SK-N-SH (cell line): ENCODE measurements around the gene SELENOV. TPM values are rescaled to one million over a fixed set of nuclear protein-coding genes. Genes with fewer than 3 reads are reported as not detected.

Source experiments
- CTCF ChIA-PET: fragments of 300-600, 350-600 bp; formaldehyde crosslinking; extraction: SDS; loops from one replicate; lab custom pipeline; 2021; lab: Yijun Ruan, JAX
- POLR2A ChIA-PET: fragments of 350-600 bp; sonication (Branson Sonifier 250); formaldehyde crosslinking; extraction: SDS; loops from one replicate; lab custom pipeline; 2020; ENCODE audit warnings: antibody characterized with exemption, inconsistent platforms; lab: Yijun Ruan, JAX
- DNase-seq: peaks from one replicate; pipeline ENCODE4 v3.0.0; 2012
- H2AFZ ChIP-seq: fragments of 200-600 bp; sonication (generic); 2 replicates; pipeline ENCODE4 v1.8.1; 2016; ENCODE audit warnings: antibody characterized with exemption, mild to moderate bottlenecking, low read depth
- H3F3A ChIP-seq: fragments of 200-600 bp; sonication (generic); replicated peaks from 2 replicates; pipeline ENCODE3; 2016; ENCODE audit warnings: antibody characterized with exemption, mild to moderate bottlenecking; ENCODE audit not compliant: insufficient read depth
- H3K27ac ChIP-seq, 2 experiments: fragments of 200-500 bp in 1 of 2; fragments of 200-600 bp in 1 of 2; sonication (Bioruptor generic) in 1 of 2; sonication (generic), shearing (Covaris generic) in 1 of 2; 2 replicates each; pipeline versions ENCODE4 v1.5.1 to v1.6.1; 2014 to 2016; ENCODE audit warnings: low read depth in 2 of 2, inconsistent platforms in 1 of 2, low read length in 1 of 2, mild to moderate bottlenecking in 1 of 2, mixed read lengths in 1 of 2
- H3K27me3 ChIP-seq: fragments of 200-600 bp; sonication (generic), shearing (Covaris generic); 2 replicates; pipeline ENCODE4 v1.6.1; 2016; ENCODE audit warnings: mixed run types; ENCODE audit not compliant: insufficient read depth
- H3K36me3 ChIP-seq, 2 experiments: fragments of 200-500 bp in 1 of 2; fragments of 200-600 bp in 1 of 2; sonication (Bioruptor generic) in 1 of 2; sonication (generic) in 1 of 2; replicated peaks in 1 of 2; 2 replicates each; pipeline versions ENCODE3 to v1.5.1; 2014 to 2016; ENCODE audit warnings: low read length in 1 of 2, mild to moderate bottlenecking in 1 of 2; ENCODE audit not compliant: insufficient read depth in 2 of 2, control insufficient read depth in 1 of 2
- H3K4me1 ChIP-seq, 2 experiments: fragments of 200-500 bp in 1 of 2; fragments of 200-600 bp in 1 of 2; sonication (Bioruptor generic) in 1 of 2; sonication (generic), shearing (Covaris generic) in 1 of 2; 2 replicates each; pipeline versions ENCODE4 v1.5.1 to v1.6.1; 2014 to 2016; ENCODE audit warnings: low read depth in 1 of 2, low read length in 1 of 2, mixed run types in 1 of 2; ENCODE audit not compliant: insufficient read depth in 2 of 2, control insufficient read depth in 1 of 2
- H3K4me2 ChIP-seq: fragments of 200-600 bp; sonication (generic), shearing (Covaris generic); 2 replicates; pipeline ENCODE4 v1.6.1; 2017; ENCODE audit warnings: mixed run types
- H3K4me3 ChIP-seq, 2 experiments: fragments of 200-500 bp in 1 of 2; fragments of 200-600 bp in 1 of 2; sonication (Bioruptor generic) in 1 of 2; sonication (generic), shearing (Covaris generic) in 1 of 2; 2 replicates each; pipeline versions ENCODE4 v1.5.1 to v1.8.1; 2014 to 2016; ENCODE audit warnings: low read depth in 2 of 2, inconsistent platforms in 1 of 2, low read length in 1 of 2, mild to moderate bottlenecking in 1 of 2, mixed read lengths in 1 of 2, moderate library complexity in 1 of 2
- H3K79me2 ChIP-seq: fragments of 200-600 bp; sonication (generic); 2 replicates; pipeline ENCODE4 v1.8.1; 2017; ENCODE audit warnings: mild to moderate bottlenecking; ENCODE audit not compliant: insufficient read depth
- H3K9ac ChIP-seq: fragments of 200-600 bp; sonication (generic); 2 replicates; pipeline ENCODE4 v1.6.1; 2017; ENCODE audit warnings: mixed run types
- H3K9me2 ChIP-seq: fragments of 200-600 bp; sonication (generic); 2 replicates; pipeline ENCODE4 v1.6.1; 2017; ENCODE audit warnings: mixed run types
- H3K9me3 ChIP-seq: fragments of 200-600 bp; sonication (generic); 2 replicates; pipeline ENCODE4 v1.6.1; 2017; ENCODE audit warnings: mixed run types, mild to moderate bottlenecking, moderate library complexity
- H4K20me1 ChIP-seq: fragments of 200-600 bp; sonication (generic); 2 replicates; pipeline ENCODE4 v1.6.1; 2017; ENCODE audit warnings: mild to moderate bottlenecking, mixed run types; ENCODE audit not compliant: insufficient read depth
- CHD2 ChIP-seq: fragments of 150-350 bp; IDR thresholded peaks from 2 replicates; pipeline ENCODE4 v1.6.1; 2018; ENCODE audit warnings: low read length; ENCODE audit not compliant: partially characterized antibody
- ELF1 ChIP-seq: IDR thresholded peaks from 2 replicates; pipeline ENCODE4 v1.4.0; 2012
- EZH2phosphoT487 ChIP-seq: fragments of 200-600 bp; sonication (generic); IDR thresholded peaks from 2 replicates; pipeline ENCODE4 v1.6.1; 2017; ENCODE audit warnings: low read depth, mixed run types, mild to moderate bottlenecking, antibody characterized with exemption, moderate library complexity, borderline replicate concordance
- FOSL2 ChIP-seq: IDR thresholded peaks from 2 replicates; pipeline ENCODE4 v1.4.0; 2012; ENCODE audit warnings: low read depth, mild to moderate bottlenecking, moderate library complexity, borderline replicate concordance
- FOXJ3 ChIP-seq: sonication (generic); formaldehyde crosslinking; IDR thresholded peaks from 2 replicates; pipeline ENCODE4 v1.5.1; 2020; ENCODE audit warnings: mild to moderate bottlenecking, missing genetic modification reagents
- FOXM1 ChIP-seq: IDR thresholded peaks from 2 replicates; pipeline ENCODE4 v1.4.0; 2012; ENCODE audit warnings: low read depth, mild to moderate bottlenecking
- GATA2 ChIP-seq: sonication (generic); formaldehyde crosslinking; IDR thresholded peaks from 2 replicates; pipeline ENCODE4 v1.5.0; 2020; ENCODE audit warnings: mild to moderate bottlenecking, missing genetic modification reagents
- JUND ChIP-seq: IDR thresholded peaks from 2 replicates; pipeline ENCODE4 v1.4.0; 2012
- MEF2A ChIP-seq: IDR thresholded peaks from 2 replicates; pipeline ENCODE4 v1.4.0; 2012; ENCODE audit warnings: low read depth, borderline replicate concordance
- MXI1 ChIP-seq: IDR thresholded peaks from 2 replicates; pipeline ENCODE4 v1.6.1; 2012; ENCODE audit warnings: mild to moderate bottlenecking, low read depth, low read length, improper control_type of control experiment
- NRF1 ChIP-seq: IDR thresholded peaks from 2 replicates; pipeline ENCODE4 v1.6.1; 2012; ENCODE audit warnings: low read depth, mild to moderate bottlenecking, low read length
- POLR2AphosphoS5 ChIP-seq: IDR thresholded peaks from 2 replicates; pipeline ENCODE4 v1.6.1; 2012; ENCODE audit warnings: low read depth, low read length
- RAD21 ChIP-seq: IDR thresholded peaks from 2 replicates; pipeline ENCODE4 v1.6.1; 2012; ENCODE audit warnings: mild to moderate bottlenecking, low read length
- RFX5 ChIP-seq: IDR thresholded peaks from 2 replicates; pipeline ENCODE4 v1.6.1; 2012; ENCODE audit warnings: mild to moderate bottlenecking, improper control_type of control experiment, low read length
- RXRA ChIP-seq: IDR thresholded peaks from 2 replicates; pipeline ENCODE4 v1.4.0; 2012; ENCODE audit warnings: low read depth, mild to moderate bottlenecking, borderline replicate concordance
- SIN3A ChIP-seq: IDR thresholded peaks from 2 replicates; pipeline ENCODE4 v1.6.1; 2012; ENCODE audit warnings: low read depth, mild to moderate bottlenecking, low read length, moderate library complexity, borderline replicate concordance
- TAF1 ChIP-seq: IDR thresholded peaks from 2 replicates; pipeline ENCODE4 v1.6.1; 2012; ENCODE audit warnings: low read depth, mild to moderate bottlenecking, low read length, moderate library complexity, borderline replicate concordance
- TCF12 ChIP-seq: IDR thresholded peaks from 2 replicates; pipeline ENCODE4 v1.4.0; 2012
- TEAD4 ChIP-seq: IDR thresholded peaks from 2 replicates; pipeline ENCODE4 v1.4.0; 2012; ENCODE audit warnings: mild to moderate bottlenecking, borderline replicate concordance; ENCODE audit not compliant: insufficient read depth
- YY1 ChIP-seq: IDR thresholded peaks from 2 replicates; pipeline ENCODE4 v1.4.0; 2012; ENCODE audit warnings: low read depth, mild to moderate bottlenecking
- WGBS: methylation state at CpG from one replicate; pipeline ENCODE4 v1.1.6; 2017; ENCODE audit warnings: low lambda C conversion rate; 5-methylcytosine and 5-hydroxymethylcytosine counted together
- polyA plus RNA-seq, 3 experiments: library from polyadenylated mRNA; depleted of rRNA; stranded (reverse); fragments of >200 nt; gene quantifications; 2 replicates each; pipeline ENCODE4 v1.2.3, GENCODE V29; 2012
- TF ChIP-seq, protein P1 (sequence below): IDR thresholded peaks from 2 replicates; pipeline ENCODE4; 2012
- TF ChIP-seq, protein P2 (sequence below): fragments of 150-350 bp; IDR thresholded peaks from 2 replicates; pipeline ENCODE4 v1.6.1; 2017; ENCODE audit warnings: antibody characterized with exemption, low read length, low read depth, borderline replicate concordance
- TF ChIP-seq, protein P3 (sequence below): fragments of 200-600 bp; sonication (generic); IDR thresholded peaks from 2 replicates; pipeline ENCODE4 v1.6.1; 2017; ENCODE audit warnings: antibody characterized with exemption, mild to moderate bottlenecking, moderate library complexity
- TF ChIP-seq, protein P4 (sequence below): IDR thresholded peaks from 2 replicates; pipeline ENCODE4 v1.4.0; 2012; ENCODE audit warnings: low read depth

SELENOV gene
- polyA plus RNA-seq, 1 of the 3 experiments (the other 2 are of a cell fraction): 0.08 TPM

DNA sequence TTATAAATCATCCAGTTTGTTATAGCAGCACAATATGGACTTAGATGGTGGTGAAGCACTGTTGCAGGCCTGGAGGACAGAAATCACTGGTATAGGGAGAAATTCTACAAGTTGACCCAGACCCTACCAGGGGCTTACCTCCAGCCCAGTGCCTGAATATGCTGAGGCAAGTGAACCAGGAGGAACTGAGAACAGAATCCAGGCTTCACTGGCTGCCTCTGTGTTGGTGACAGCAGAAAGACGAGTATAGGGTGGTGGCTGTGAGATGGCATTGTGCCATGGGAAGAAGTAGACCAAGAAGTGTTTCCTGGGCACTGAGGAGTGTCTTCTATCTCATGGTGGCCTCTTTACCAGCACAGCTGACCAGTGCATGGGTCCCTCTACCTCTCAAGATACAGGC lies 40.9 kb downstream of the SELENOV start (continued):
- TF ChIP-seq, protein P1, sequence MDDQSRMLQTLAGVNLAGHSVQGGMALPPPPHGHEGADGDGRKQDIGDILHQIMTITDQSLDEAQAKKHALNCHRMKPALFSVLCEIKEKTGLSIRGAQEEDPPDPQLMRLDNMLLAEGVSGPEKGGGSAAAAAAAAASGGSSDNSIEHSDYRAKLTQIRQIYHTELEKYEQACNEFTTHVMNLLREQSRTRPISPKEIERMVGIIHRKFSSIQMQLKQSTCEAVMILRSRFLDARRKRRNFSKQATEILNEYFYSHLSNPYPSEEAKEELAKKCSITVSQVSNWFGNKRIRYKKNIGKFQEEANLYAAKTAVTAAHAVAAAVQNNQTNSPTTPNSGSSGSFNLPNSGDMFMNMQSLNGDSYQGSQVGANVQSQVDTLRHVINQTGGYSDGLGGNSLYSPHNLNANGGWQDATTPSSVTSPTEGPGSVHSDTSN: no peak
- TF ChIP-seq GATA2 (no peak), RFX5 (no peak), SIN3A (no peak), RXRA (no peak), TCF12 (no peak), EZH2phosphoT487 (no peak), POLR2AphosphoS5 (no peak), YY1 (no peak), FOSL2 (no peak)
- TF ChIP-seq, protein P2, sequence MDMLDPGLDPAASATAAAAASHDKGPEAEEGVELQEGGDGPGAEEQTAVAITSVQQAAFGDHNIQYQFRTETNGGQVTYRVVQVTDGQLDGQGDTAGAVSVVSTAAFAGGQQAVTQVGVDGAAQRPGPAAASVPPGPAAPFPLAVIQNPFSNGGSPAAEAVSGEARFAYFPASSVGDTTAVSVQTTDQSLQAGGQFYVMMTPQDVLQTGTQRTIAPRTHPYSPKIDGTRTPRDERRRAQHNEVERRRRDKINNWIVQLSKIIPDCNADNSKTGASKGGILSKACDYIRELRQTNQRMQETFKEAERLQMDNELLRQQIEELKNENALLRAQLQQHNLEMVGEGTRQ: no peak

DNA sequence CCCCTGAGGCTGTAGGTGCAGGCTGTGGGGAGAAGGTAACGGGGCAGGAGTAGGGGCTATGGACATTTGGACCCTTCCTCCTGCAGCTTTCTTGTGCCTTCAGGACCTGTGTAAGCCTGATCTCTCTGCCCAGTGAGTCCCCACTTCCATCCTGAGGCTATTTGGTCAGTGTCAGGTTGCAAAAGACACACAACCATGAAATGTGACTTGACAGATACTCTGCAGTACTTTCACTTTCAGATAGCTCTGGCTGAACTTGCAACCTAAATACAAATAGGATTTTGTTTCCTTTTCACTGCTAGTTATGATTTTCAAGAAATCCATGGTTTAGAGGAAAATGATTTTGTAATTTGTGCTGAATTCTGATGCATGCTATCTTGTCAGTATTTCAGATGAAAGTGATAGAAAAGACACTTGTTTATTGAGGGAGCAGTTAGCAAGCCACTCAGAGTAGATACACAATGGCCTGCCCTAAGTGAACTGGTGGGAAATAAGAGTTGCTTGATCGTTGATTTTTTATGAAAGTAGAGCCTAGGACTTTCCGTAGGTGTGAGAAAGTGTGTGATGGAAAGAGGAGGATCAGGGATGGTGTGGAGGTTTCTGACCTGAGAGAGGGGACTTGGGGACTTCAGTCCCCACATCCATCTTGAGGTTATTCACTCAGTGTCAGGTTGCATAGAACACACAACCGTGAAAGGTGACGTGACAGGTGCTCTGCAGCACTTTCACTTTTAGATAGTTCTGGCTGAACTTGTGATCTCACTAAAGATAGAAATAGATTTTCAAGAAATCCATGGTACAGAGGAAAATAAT lies 43.1 kb downstream of the SELENOV start:
- H3K36me3 ChIP-seq: no peaks in the 10 kb centered on the region
- TF ChIP-seq MEF2A (no peak), FOXM1 (no peak), ELF1 (no peak), JUND (no peak), TEAD4 (no peak), FOXJ3 (CRISPR knock-in tag) (no peak), RFX5 (no peak), GATA2 (no peak), TAF1 (no peak), NRF1 (no peak), RAD21 (no peak), CHD2 (no peak), MXI1 (no peak), EZH2phosphoT487 (no peak), POLR2AphosphoS5 (no peak)
- TF ChIP-seq, protein P3, sequence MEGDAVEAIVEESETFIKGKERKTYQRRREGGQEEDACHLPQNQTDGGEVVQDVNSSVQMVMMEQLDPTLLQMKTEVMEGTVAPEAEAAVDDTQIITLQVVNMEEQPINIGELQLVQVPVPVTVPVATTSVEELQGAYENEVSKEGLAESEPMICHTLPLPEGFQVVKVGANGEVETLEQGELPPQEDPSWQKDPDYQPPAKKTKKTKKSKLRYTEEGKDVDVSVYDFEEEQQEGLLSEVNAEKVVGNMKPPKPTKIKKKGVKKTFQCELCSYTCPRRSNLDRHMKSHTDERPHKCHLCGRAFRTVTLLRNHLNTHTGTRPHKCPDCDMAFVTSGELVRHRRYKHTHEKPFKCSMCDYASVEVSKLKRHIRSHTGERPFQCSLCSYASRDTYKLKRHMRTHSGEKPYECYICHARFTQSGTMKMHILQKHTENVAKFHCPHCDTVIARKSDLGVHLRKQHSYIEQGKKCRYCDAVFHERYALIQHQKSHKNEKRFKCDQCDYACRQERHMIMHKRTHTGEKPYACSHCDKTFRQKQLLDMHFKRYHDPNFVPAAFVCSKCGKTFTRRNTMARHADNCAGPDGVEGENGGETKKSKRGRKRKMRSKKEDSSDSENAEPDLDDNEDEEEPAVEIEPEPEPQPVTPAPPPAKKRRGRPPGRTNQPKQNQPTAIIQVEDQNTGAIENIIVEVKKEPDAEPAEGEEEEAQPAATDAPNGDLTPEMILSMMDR: no peak
- TF ChIP-seq, protein P2: no peak
- TF ChIP-seq, protein P4, sequence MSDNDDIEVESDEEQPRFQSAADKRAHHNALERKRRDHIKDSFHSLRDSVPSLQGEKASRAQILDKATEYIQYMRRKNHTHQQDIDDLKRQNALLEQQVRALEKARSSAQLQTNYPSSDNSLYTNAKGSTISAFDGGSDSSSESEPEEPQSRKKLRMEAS: no peak
- TF ChIP-seq, all 33 proteins: peak for 0
- no peak for DNase-seq
- ChIA-PET CTCF (no interaction called here), POLR2A (no interaction called here)
- H3K27ac ChIP-seq: no peak overlapping the region
- H3F3A ChIP-seq: no peaks in the 10 kb centered on the region
- peak overlapping the region; percentile 48; the same call in 1 of the 2 replicates for H3K4me2 ChIP-seq
- H3K79me2 ChIP-seq: no peaks in the 10 kb centered on the region
- peaks cover under 1% of the 10 kb centered on the region; the same call in 1 of the 2 replicates for H3K27me3 ChIP-seq
- H3K9me2 ChIP-seq: no peaks in the 10 kb centered on the region
- H4K20me1 ChIP-seq: no peaks in the 10 kb centered on the region
- peak overlapping the region; percentile 32; the same call in 1 of the 2 replicates for H2AFZ ChIP-seq
- WGBS: 46% methylated on average over 5 of the region's 5 CpGs
- H3K9me3 ChIP-seq: no peaks in the 10 kb centered on the region
- H3K4me3 ChIP-seq: peak overlapping the region; percentile 2 to 31; a peak in 2 of 4 replicates
- no peak overlapping the region for H3K9ac ChIP-seq
- H3K4me1 ChIP-seq: peaks cover 0 to 3% of the 10 kb centered on the region in 2 experiments; a peak in 1 of 4 replicates
